ENCODE measurements around the gene NAV2.
A peak's percentile ranks its signal among the peaks of the same experiment; 100 is the strongest.

NAV2 gene

GRCh38 chr11:19868281-19868821, 155.7 kb downstream of the NAV2 start:
- ATAC-seq: peak; percentile 80

GRCh38 chr11:19868871-19869270, 156.2 kb downstream of the NAV2 start:
- ATAC-seq: peak; percentile 54
- TF ChIP-seq BACH2 (CRISPR knock-in tag; IDR thresholded peaks at IDR 0.05; ENCODE audit: borderline replicate concordance) (no peak), OSR1 (CRISPR knock-in tag; IDR thresholded peaks at IDR 0.05) (no peak), SNAI2 (CRISPR knock-in tag; IDR thresholded peaks at IDR 0.05) (no peak), ZNF565 (CRISPR knock-in tag; conservative IDR thresholded peaks at IDR 0.05; ENCODE audit: low read depth) (no peak), CSRNP3 (CRISPR knock-in tag; IDR thresholded peaks at IDR 0.05) (no peak), PATZ1 (CRISPR knock-in tag; IDR thresholded peaks at IDR 0.05; ENCODE audit: borderline replicate concordance) (no peak)

More at GRCh38 chr11:19868281-19868821, 155.7 kb downstream of the NAV2 start:
- TF ChIP-seq ZFP3 (CRISPR knock-in tag; IDR thresholded peaks at IDR 0.05): no peak
- TF ChIP-seq CSRNP3 (CRISPR knock-in tag; IDR thresholded peaks at IDR 0.05): no peak
- TF ChIP-seq ZNF8 (CRISPR knock-in tag; IDR thresholded peaks at IDR 0.05): no peak
- TF ChIP-seq ZFP30 (CRISPR knock-in tag; IDR thresholded peaks at IDR 0.05): no peak

GRCh38 chr11:19869466-19869865, 156.8 kb downstream of the NAV2 start:
- TF ChIP-seq RARB (CRISPR knock-in tag; IDR thresholded peaks at IDR 0.05) (no peak), CREB5 (CRISPR knock-in tag; IDR thresholded peaks at IDR 0.05; ENCODE audit: low read depth) (no peak), TCF4 (CRISPR knock-in tag; IDR thresholded peaks at IDR 0.05; ENCODE audit: borderline replicate concordance) (no peak), ISL1 (CRISPR knock-in tag; IDR thresholded peaks at IDR 0.05) (no peak), PPARA (CRISPR knock-in tag; IDR thresholded peaks at IDR 0.05; ENCODE audit: borderline replicate concordance) (no peak), ARNTL (CRISPR knock-in tag; IDR thresholded peaks at IDR 0.05; ENCODE audit: borderline replicate concordance, low read depth) (no peak), ZFP3 (CRISPR knock-in tag; IDR thresholded peaks at IDR 0.05) (no peak), CSRNP3 (CRISPR knock-in tag; IDR thresholded peaks at IDR 0.05) (no peak), CSDC2 (CRISPR knock-in tag; IDR thresholded peaks at IDR 0.05) (no peak), ESRRG (CRISPR knock-in tag; IDR thresholded peaks at IDR 0.05) (no peak), TOX (CRISPR knock-in tag; IDR thresholded peaks at IDR 0.05; ENCODE audit: borderline replicate concordance) (no peak), PATZ1 (CRISPR knock-in tag; IDR thresholded peaks at IDR 0.05; ENCODE audit: borderline replicate concordance) (no peak), TSHZ2 (CRISPR knock-in tag; IDR thresholded peaks at IDR 0.05) (no peak), POU6F1 (CRISPR knock-in tag; IDR thresholded peaks at IDR 0.05; ENCODE audit: borderline replicate concordance, low read depth) (no peak), ZC3H10 (CRISPR knock-in tag; IDR thresholded peaks at IDR 0.05) (no peak), ZNF8 (CRISPR knock-in tag; IDR thresholded peaks at IDR 0.05) (no peak)
- ATAC-seq: no peak

Data from SK-N-SH treated with all-trans-retinoic acid at 6 μM for 48 hours (cell line).